Brain microvascular endothelial cell (primary cell): ENCODE data around the gene TBXAS1.

Experiments used
- DNase-seq: peaks from one replicate; pipeline ENCODE4 v3.0.0-alpha.2; 2020
- H3K27ac ChIP-seq: fragments of 250-450 bp; sonication (Bioruptor Pico); 2 replicates; pipeline ENCODE4 v1.5.1; 2020; ENCODE audit warnings: mild to moderate bottlenecking, moderate library complexity
- H3K27me3 ChIP-seq: fragments of 250-450 bp; sonication (Bioruptor Pico); replicated peaks from 2 replicates; pipeline ENCODE4 v1.5.1; 2020; ENCODE audit warnings: mild to moderate bottlenecking
- H3K36me3 ChIP-seq: fragments of 250-450 bp; sonication (Bioruptor Pico); replicated peaks from 2 replicates; pipeline ENCODE4 v1.5.1; 2020; ENCODE audit warnings: mild to moderate bottlenecking
- H3K4me3 ChIP-seq: 2 replicates; pipeline ENCODE4 v1.5.1; 2011; ENCODE audit warnings: low read depth, mild to moderate bottlenecking, control low read depth, low read length, moderate library complexity
- in situ Hi-C: cut with HindIII; loops from 2 replicates; pipeline ENCODE4 v1.10.0; 2017; ENCODE audit warnings: low sequenced_read_pairs, low pct_ligation_motif_present
- TF ChIP-seq, protein P1 (sequence below): IDR thresholded peaks from 2 replicates; pipeline ENCODE4 v1.5.1; 2011; ENCODE audit warnings: low read depth, mild to moderate bottlenecking, moderate library complexity, low read length, control low read depth, inconsistent platforms; ENCODE audit errors: missing control alignments

Gene TBXAS1

DNA sequence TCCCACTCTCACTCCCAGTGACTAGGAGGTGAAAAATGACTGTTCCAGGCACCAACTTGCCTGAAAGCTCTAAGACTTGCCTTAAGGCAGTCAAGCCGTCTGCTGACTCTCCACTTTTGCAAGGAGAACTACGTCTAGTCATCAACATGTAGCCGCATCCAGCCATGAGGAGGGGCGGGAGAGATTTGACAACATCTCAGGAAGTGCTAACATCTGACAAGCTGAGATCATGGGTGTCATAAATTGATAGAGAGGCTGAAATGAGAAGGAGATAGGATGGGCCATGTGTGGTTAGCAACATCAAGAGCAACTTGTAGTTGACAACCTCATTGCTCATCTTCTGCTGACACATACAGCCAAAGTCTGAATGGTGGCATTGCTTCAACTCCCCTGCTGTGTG lies 9.0 kb upstream of the TBXAS1 start:
- TF ChIP-seq, protein P1, sequence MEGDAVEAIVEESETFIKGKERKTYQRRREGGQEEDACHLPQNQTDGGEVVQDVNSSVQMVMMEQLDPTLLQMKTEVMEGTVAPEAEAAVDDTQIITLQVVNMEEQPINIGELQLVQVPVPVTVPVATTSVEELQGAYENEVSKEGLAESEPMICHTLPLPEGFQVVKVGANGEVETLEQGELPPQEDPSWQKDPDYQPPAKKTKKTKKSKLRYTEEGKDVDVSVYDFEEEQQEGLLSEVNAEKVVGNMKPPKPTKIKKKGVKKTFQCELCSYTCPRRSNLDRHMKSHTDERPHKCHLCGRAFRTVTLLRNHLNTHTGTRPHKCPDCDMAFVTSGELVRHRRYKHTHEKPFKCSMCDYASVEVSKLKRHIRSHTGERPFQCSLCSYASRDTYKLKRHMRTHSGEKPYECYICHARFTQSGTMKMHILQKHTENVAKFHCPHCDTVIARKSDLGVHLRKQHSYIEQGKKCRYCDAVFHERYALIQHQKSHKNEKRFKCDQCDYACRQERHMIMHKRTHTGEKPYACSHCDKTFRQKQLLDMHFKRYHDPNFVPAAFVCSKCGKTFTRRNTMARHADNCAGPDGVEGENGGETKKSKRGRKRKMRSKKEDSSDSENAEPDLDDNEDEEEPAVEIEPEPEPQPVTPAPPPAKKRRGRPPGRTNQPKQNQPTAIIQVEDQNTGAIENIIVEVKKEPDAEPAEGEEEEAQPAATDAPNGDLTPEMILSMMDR = no peak
- H3K36me3 ChIP-seq = no peaks in the 10 kb centered on the region
- in situ Hi-C loops = no loop called here
- DNase-seq = no peak
- no peak overlapping the region for H3K27ac ChIP-seq
- H3K4me3 ChIP-seq = no peak overlapping the region
- no peaks in the 10 kb centered on the region for H3K27me3 ChIP-seq

DNA sequence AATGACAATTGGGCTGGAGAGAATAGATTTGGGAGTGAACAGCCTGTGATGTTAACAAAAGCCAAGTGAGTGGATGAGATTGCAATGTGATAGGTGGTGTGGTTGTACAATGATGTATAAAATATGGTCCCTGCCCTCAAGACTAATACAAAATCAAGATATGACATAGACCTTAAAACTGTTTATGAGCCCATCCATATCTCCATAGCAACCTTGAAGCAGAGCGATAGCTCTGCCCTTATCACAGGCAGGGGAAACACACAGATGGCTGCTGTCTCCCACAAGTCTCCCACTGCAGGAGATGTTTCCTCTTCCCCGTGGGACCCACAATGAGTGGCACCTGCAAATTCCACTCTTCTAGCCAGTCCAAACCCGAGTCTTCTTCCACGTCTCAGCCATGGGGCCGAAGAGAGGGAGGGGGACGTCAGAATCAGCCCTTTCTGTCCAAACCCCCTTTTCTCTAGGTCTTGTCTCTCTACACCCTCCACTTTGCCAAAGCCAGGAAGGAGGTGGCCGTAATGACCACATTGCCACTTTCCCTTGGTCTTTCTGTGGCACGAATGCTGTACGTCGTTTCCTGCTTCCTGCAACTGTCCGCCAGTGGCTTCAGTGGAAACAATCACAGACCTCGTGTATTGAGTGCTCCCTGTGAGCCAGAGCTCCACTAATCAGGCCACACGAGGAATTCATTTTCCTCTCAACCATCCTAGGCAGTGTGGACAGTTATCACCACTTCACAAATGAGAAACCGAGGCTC lies 7.5 kb upstream of the TBXAS1 start:
- TF ChIP-seq, protein P1 = no peak
- no peak for DNase-seq
- Histone ChIP-seq H3K27me3 (no peaks in the 10 kb centered on the region), H3K36me3 (no peaks in the 10 kb centered on the region), H3K4me3 (no peak overlapping the region), H3K27ac (no peak overlapping the region)
- in situ Hi-C loops = no loop called here

DNA sequence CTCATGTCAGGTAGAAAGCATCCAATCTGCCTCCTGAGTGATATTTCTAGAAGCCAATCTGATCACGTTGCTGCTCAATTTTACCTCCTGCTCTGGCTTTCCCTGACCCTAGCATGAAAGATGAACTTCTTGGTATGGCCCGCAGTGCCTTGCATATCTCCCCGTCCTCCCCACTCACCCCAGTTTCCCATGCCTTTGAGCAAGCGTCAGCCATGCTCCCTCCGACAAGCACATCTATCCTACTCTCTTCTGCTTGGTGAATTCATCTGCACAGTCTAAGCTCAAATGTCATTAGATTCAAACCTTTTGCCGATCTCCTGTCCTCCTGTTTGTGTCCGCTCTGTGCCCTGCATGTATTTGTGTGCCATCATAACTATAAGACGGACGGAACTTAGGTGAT lies 6.2 kb upstream of the TBXAS1 start:
- H3K36me3 ChIP-seq = no peaks in the 10 kb centered on the region
- H3K27ac ChIP-seq = no peak overlapping the region
- in situ Hi-C loops = no loop called here
- DNase-seq = no peak
- TF ChIP-seq, protein P1 = no peak
- H3K4me3 ChIP-seq = no peak overlapping the region
- no peaks in the 10 kb centered on the region for H3K27me3 ChIP-seq

DNA sequence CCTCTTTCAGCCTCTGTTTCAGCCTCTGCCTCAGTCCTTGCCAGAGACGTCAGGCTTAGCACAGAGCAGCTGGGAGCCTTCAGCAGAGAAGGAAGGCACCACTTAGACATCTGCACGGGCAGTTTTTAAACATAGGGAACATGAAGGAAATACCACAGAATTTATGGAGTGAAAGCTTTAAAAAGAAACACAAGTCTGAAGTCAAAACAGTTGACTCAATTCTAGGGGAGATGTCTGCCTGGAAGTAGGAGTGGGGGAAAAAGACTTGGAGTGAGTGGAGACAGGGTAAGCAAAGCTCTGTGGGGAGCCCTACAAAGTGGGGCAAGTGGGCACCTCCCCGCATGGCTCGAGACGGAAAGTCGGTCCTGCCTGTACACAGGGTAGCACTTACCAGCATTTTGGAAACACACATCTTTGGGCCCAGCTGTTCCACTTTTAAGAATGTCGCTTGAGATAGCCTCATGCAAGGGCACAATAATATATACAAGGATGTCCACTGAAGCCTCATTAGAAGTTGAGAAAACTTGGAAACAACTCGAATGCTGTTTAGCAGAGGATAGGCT lies 5.0 kb upstream of the TBXAS1 start:
- in situ Hi-C loops = no loop called here
- H3K36me3 ChIP-seq = no peaks in the 10 kb centered on the region
- DNase-seq = no peak
- H3K27ac ChIP-seq = no peak overlapping the region
- TF ChIP-seq, protein P1 = no peak
- no peaks in the 10 kb centered on the region for H3K27me3 ChIP-seq
- no peak overlapping the region for H3K4me3 ChIP-seq

DNA sequence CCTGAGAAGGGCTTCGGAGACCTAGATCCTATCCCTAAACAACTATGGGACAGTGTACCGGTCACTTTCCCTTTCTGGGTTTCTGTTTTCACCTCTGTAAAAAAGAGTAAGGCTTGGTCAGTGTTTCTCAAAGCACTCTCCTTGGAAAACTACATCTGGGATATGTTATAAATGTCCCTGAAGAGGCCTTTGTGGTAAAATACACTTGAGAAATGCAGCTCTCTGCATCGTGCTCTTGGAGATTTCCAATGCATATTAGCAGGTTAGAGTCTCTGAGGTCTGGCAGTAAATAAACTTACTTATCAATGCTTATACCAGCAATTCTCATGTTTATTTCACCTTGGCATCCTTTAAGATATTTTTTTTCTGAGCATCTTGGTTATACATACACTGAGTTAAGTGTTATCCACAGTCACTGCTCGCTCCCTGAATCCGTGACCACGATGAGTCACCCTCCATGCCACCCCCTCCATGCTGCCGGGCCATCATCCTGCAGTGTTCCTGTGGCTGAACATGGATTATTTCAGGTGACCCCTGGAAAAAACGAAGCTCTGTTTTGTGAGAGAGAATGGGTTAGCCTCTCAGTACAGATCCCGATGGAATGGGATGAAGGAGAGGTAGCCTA lies 3.3 kb upstream of the TBXAS1 start:
- DNase-seq = peak; percentile 60
- TF ChIP-seq, protein P1 = no peak

DNA sequence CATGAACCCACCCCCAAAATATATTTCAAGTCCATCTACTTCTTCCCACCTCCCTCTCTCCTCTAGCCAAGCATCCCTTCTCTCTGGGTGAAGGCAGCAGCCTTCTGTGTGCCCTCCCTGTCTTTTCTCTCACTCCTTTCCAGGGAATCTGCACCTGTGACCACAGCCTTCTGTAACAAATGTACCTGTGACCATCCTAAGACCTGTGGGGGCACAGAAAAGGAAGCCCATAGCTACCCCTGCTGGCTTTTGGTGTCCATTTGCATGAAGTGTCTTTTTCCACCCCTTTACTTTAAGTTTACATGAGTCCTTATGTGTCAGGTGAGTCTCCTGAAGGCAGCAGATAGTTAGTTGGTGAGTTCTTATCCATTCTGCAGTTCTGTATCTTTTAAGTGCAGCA lies 2.0 kb upstream of the TBXAS1 start:
- H3K36me3 ChIP-seq = no peaks in the 10 kb centered on the region
- H3K27ac ChIP-seq = no peak overlapping the region
- H3K27me3 ChIP-seq = no peaks in the 10 kb centered on the region
- TF ChIP-seq, protein P1 = peak; percentile 28
- no peak overlapping the region for H3K4me3 ChIP-seq
- DNase-seq = no peak
- in situ Hi-C loops = no loop called here

More for the DNA sequence above, 3.3 kb upstream of the TBXAS1 start:
- in situ Hi-C loops = no loop called here
- H3K27ac ChIP-seq = no peak overlapping the region
- no peaks in the 10 kb centered on the region for H3K36me3 ChIP-seq
- H3K27me3 ChIP-seq = no peaks in the 10 kb centered on the region
- H3K4me3 ChIP-seq = no peak overlapping the region
